ENCODE results near the gene TBC1D9B. TPM values are rescaled to one million over a fixed set of nuclear protein-coding genes. Genes with fewer than 3 reads are reported as not detected.

Gene TBC1D9B
- total RNA-seq, 1 donor from 2014 or later, result 45.2 TPM

- peak; percentile 65 for DNase-seq
Measured at GRCh38 chr5:179820483-179821297, 87.0 kb downstream of the TBC1D9B start, which contains the start of gene SQSTM1. TSS of gene SQSTM1 (plus strand) at chr5:179820905. CDS start at chr5:179820937, 32 bp downstream.

- no peak for DNase-seq
Measured at GRCh38 chr5:179820127-179820482, 87.6 kb downstream of the TBC1D9B start.

- DNase-seq, result no peak
Measured at GRCh38 chr5:179819296-179820126, 88.2 kb downstream of the TBC1D9B start.

DNA sequence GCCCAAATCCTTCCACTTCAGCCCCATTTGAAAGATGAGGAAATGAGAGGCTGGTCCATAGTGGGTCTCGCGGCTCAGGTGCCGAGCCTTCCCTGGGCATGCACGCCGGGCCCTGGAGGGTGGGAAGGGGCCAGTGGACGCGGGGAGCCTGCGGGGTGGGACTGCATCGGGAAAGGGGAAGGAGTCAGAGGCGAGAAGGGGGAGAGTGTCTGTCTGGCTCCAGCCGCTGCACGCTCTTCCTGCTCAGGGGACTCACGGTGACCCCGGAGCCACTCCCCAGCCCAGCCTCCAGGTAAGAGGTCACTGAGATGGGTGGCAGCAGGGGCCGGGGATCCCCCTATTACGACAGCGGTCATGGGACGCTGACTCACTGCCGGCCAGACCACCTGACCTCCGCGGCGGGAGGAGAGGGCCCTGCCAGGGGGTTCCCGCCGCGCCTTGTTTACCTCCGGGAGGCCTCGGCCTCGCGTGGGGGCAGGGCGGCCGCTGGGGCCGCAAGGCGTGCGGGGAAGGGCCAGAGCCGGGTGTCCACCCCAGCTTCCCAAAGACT, 88.9 kb downstream of the TBC1D9B start:
- peak; percentile 47 for DNase-seq

GRCh38 chr5:179817890-179818745, 89.6 kb downstream of the TBC1D9B start:
- no peak for DNase-seq

DNA sequence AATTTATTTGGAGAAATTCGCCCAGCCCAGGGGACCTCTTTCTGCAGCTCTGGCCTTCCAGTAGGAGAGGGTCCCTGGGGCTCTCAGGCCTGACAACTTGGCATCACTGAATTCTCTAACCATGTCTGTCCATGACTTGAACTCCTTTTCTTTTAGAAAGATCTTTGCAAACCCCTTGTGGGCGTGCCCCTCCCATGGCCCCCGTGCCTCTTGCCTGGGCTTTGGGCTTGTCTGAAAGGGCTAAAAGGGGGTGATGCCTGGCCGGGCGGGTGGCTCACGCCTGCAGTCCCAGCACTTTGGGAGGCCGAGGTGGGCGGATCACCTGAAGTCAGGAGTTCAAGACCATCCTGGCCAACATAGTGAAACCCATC, 90.2 kb downstream of the TBC1D9B start:
- DNase-seq, result no peak

GRCh38 chr5:179816796-179817469, 90.8 kb downstream of the TBC1D9B start:
- no peak for DNase-seq

GRCh38 chr5:179816401-179816795, 91.3 kb downstream of the TBC1D9B start:
- no peak for DNase-seq

- DNase-seq, result no peak
Measured at GRCh38 chr5:179815491-179816249, 92.0 kb downstream of the TBC1D9B start.

- no peak for DNase-seq
Measured at GRCh38 chr5:179814090-179814489, 93.6 kb downstream of the TBC1D9B start.

DNA sequence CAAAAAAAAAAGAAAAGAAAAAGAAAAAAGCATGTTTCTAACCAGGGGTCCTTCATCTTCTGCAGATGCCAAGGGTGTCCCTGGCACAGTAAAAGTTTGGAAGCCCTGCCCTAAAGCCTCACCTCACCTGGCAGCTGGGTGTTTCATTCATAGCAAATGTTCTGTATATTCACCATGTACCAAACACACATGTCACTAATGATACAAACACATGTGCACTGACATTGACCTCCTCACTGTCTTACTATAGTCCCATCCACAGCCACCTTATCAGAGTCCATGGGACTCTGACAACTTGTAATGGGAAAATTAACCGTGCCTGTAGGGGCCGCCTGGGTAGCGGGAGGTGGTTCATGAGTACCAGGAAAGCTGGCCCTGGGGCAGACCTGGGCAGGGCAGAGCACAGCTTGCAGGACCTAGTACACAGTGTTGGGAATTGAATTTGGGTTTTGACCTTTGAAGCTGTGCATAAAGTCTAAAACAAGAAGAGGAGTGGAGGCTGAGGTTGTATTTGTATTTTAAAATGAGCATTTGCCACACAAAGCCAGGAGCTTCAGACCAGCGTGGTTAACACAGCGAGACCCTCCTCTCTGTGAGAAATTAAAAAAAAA, 94.6 kb downstream of the TBC1D9B start:
- no peak for DNase-seq

DNA sequence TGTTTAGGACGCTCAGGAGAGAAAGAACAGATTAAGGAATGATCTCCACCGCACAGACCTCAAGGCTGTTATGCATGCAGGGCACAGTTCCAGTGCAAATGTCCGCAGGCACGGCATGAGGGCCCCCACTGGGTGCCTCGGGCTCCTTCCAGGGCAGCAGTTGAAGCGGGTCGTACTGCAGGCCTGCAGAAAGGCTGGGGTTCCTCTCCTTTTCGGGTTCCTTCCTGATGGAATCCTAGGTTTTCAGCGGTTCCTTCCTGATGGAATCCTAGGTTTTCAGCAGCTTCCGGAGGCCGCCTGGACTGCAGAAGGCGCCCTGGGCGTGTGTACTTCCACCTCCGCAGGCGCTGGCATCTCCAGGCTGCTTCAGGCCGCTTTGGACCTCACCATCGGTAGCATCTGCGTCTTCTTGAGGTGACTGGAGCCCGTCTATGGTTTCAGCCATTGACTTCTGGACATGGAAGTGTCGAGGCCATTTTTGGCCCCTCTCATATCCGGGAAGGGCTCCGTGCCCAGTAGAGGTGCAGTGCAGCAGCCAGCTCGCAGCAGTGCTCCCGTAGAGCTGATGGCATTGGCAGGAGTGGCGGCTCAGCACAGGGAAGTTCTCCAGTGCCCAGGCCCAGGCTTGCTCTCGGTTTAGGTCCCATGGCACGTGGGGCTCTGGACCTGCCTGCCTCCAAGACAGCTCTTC, 95.4 kb downstream of the TBC1D9B start:
- no peak for DNase-seq

Small RNA genes within 50 kb of the gene (small RNA-seq; reads per million reads assigned to genes)
- gene RF00019 (ENCODE audit: low replicate concordance), result not detected

Other genes with a start within 250 kb of the TBC1D9B start
- not detected for gene CBY3, start 226.9 kb downstream of the TBC1D9B start, total RNA-seq
- 263 TPM for gene CANX, start 208.9 kb downstream of the TBC1D9B start, total RNA-seq
- 14.9 TPM for gene MAML1, start 175.1 kb downstream of the TBC1D9B start, total RNA-seq
- gene LTC4S, start 113.9 kb downstream of the TBC1D9B start, total RNA-seq, result 1.5 TPM
- 44.9 TPM for gene MGAT4B, start 101.0 kb downstream of the TBC1D9B start, total RNA-seq
- 90.7 TPM for gene SQSTM1, start 87.0 kb downstream of the TBC1D9B start, total RNA-seq
- 25.7 TPM for gene MRNIP, start 49.1 kb downstream of the TBC1D9B start, total RNA-seq
- gene RNF130, start 163.9 kb upstream of the TBC1D9B start, total RNA-seq, result 32.4 TPM

All from skin of body (tissue), 3 donors.